Colonic mucosa (tissue), 4 donors: ENCODE measurements around the gene DRD2. TPM values are rescaled to one million over a fixed set of nuclear protein-coding genes. Genes with fewer than 3 reads are reported as not detected.

ENCODE experiments used
- DNase-seq: peaks from one replicate; pipeline ENCODE4 v3.0.0-alpha.2; 2020
- H3K27ac ChIP-seq: fragments of 200-600 bp; one replicate; pipeline ENCODE4 v1.8.0; 2021
- H3K27me3 ChIP-seq: fragments of 200-600 bp; one replicate; pipeline ENCODE4 v1.8.0; 2021
- H3K36me3 ChIP-seq: fragments of 200-600 bp; one replicate; pipeline ENCODE4 v1.8.0; 2021
- H3K4me1 ChIP-seq: fragments of 200-600 bp; one replicate; pipeline ENCODE4 v1.8.0; 2021; ENCODE audit warnings: mild to moderate bottlenecking
- H3K4me3 ChIP-seq: fragments of 200-600 bp; one replicate; pipeline ENCODE4 v1.8.0; 2021
- H3K9ac ChIP-seq, 2 donors: one replicate each; pipeline ENCODE4 v1.7.0; 2013; ENCODE audit warnings: control low read depth in 2 of 2, low read depth in 2 of 2, low read length in 2 of 2
- H3K9me3 ChIP-seq: fragments of 200-600 bp; one replicate; pipeline ENCODE4 v1.8.0; 2021
- CTCF ChIP-seq: fragments of 200-600 bp; IDR thresholded peaks from one replicate; pipeline ENCODE4 v1.8.0; 2022; ENCODE audit warnings: antibody characterized with exemption, mild to moderate bottlenecking
- intact Hi-C: fragments of 100-400 bp; cut with DNase I; formaldehyde crosslinking; loops from one replicate; pipeline ENCODE4 v1.14.1; 2022
- total RNA-seq, 2 donors: library from RNA; stranded (reverse); fragmentation: NEBNext Ultra II Directional in 1 of 2; extraction: Animal tissue kit (Norgen Biotek cat#: 25700) in 1 of 2; gene quantifications; one replicate each; pipeline ENCODE4 v1.2.1, GENCODE V29; 2021
- donor health status: healthy.
- donor health status: DM: no; HTN: no; CAD: no.
- donor health status: DM: no; HTN: no; CAD: no.

The DRD2 gene
- total RNA-seq, 2 donors from 2014 or later: 0.10 to 0.27 TPM

GRCh38 chr11:113385749-113386148, 89.4 kb downstream of the DRD2 start:
- Histone ChIP-seq H3K4me1 (no peaks in the 10 kb centered on the region), H3K4me3 (no peak overlapping the region), H3K9me3 (no peaks in the 10 kb centered on the region), H3K27ac (no peak overlapping the region), H3K9ac (no peak overlapping the region), H3K27me3 (peaks cover 6% of the 10 kb centered on the region), H3K36me3 (no peaks in the 10 kb centered on the region)
- no peak for DNase-seq
- no peak for TF ChIP-seq CTCF
- intact Hi-C loops: no loop called here

GRCh38 chr11:113384551-113384950, 90.6 kb downstream of the DRD2 start:
- Histone ChIP-seq H3K9me3 (no peaks in the 10 kb centered on the region), H3K27me3 (peaks cover 6% of the 10 kb centered on the region), H3K27ac (no peak overlapping the region), H3K36me3 (no peaks in the 10 kb centered on the region), H3K4me1 (no peaks in the 10 kb centered on the region), H3K4me3 (no peak overlapping the region), H3K9ac (no peak overlapping the region)
- no peak for DNase-seq
- TF ChIP-seq CTCF: no peak
- intact Hi-C loops: no loop called here

DNA sequence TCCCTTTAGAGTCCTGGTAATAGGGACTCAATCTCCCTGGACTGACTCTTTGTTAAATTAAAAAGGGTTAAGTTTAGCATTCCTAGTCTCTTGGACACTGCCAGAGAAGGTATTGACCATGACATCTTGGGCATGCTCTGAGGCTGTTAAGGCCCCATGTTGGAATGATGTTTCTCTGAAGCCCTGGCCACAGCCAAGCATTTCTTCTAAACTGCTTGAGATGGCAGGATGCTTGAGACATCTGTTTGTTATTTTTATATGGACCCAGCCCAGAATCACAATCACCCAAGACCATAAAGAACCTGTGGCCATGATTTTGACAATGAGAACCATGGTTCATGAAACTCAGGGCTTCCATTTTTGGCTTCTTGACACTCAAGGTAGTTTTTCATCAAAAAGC, 93.1 kb downstream of the DRD2 start:
- no peak for TF ChIP-seq CTCF
- Histone ChIP-seq H3K36me3 (no peaks in the 10 kb centered on the region), H3K4me1 (no peaks in the 10 kb centered on the region), H3K27me3 (no peaks in the 10 kb centered on the region), H3K27ac (no peak overlapping the region), H3K9me3 (no peaks in the 10 kb centered on the region), H3K4me3 (no peak overlapping the region), H3K9ac (no peak overlapping the region)
- intact Hi-C loops: no loop called here
- no peak for DNase-seq

GRCh38 chr11:113378692-113379091, 96.5 kb downstream of the DRD2 start:
- DNase-seq: no peak
- Histone ChIP-seq H3K27ac (no peak overlapping the region), H3K27me3 (no peaks in the 10 kb centered on the region), H3K9ac (no peak overlapping the region), H3K4me1 (no peaks in the 10 kb centered on the region), H3K4me3 (no peak overlapping the region), H3K9me3 (no peaks in the 10 kb centered on the region), H3K36me3 (no peaks in the 10 kb centered on the region)
- intact Hi-C loops: no loop called here
- TF ChIP-seq CTCF: no peak

DNA sequence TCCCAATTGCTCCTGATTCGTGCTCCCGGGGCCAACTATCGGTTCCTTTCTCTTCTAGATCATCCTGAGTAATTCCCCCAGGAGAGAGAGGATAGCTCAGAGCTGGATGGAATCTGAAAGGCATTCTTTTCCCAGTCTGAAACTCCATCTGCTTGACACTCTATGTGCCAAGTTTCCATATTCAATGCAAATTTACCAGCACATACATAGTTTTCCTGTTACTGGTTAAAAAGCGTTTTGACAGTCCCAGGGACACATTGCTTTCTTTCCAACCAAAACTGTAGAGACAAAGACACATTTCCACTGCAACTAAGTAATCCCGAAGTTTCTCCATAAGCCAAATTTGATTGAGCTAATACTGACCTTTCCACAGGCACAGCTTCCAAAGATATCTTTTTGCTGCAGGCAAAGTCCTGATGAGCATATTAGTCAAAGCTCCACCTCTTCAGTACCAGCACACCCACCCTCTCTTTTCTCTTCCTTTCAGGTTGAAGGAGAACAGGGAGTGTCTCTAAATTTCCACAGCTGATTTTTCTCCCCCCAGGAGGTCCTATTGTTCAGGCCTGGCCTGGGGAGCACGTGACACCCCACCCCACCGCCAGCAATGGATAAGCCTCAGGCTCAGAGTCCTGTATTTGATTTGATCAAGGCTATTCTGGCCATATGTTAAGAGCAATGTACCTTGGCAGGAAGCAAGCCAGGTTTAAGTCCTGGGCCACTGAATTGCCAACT, 97.4 kb downstream of the DRD2 start:
- intact Hi-C loops: no loop called here
- no peak for DNase-seq
- Histone ChIP-seq H3K4me3 (no peak overlapping the region), H3K27me3 (no peaks in the 10 kb centered on the region), H3K27ac (no peak overlapping the region), H3K36me3 (no peaks in the 10 kb centered on the region), H3K9ac (no peak overlapping the region), H3K9me3 (no peaks in the 10 kb centered on the region), H3K4me1 (no peaks in the 10 kb centered on the region)
- TF ChIP-seq CTCF: no peak
